SKM-1 treated with dmso at 0.1 percent for 144 hours (cell line): ENCODE results near the gene HSPB6.

Experiments
- DNase-seq: peaks from one replicate; lab custom pipeline; 2025; ENCODE audit not compliant: unreplicated experiment; lab: John Stamatoyannopoulos, UW

The HSPB6 gene

GRCh38 chr19:35767288-35768081, 10.7 kb upstream of the HSPB6 start:
- no peak for DNase-seq

- no peak for DNase-seq
Measured at GRCh38 chr19:35766571-35767104, 9.8 kb upstream of the HSPB6 start.

- no peak for DNase-seq
Measured at GRCh38 chr19:35764432-35765315, 7.8 kb upstream of the HSPB6 start.

DNA sequence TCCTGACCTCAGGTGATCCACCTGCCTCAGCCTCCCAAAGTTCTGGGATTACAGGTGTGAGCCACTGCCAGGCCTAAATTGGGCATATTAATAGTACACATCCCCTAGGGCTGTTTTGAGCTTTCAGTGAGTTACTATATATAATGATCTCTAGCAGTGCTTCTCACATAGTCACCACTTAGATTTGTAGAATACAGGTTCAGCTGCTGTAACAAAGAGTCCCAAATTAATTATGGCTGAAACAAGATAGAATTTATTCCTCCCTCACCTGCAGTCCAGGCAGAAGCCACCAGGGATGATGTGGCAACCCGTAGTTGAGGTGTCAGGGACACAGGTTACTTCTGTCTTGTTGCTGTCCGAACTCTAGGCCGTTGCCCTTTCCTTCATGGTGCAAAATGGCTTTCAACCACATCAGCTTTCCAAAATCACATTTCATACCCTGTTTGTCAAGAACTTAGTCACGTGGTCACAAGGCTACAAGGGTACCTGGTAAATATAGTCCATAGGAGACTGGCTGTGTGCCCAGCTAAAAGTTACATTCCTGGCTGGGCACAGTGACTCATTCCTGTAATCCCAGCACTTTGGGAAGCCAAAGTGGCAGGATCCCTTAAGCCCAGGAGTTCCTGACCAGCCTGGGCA, 4.0 kb upstream of the HSPB6 start:
- DNase-seq = no peak

DNA sequence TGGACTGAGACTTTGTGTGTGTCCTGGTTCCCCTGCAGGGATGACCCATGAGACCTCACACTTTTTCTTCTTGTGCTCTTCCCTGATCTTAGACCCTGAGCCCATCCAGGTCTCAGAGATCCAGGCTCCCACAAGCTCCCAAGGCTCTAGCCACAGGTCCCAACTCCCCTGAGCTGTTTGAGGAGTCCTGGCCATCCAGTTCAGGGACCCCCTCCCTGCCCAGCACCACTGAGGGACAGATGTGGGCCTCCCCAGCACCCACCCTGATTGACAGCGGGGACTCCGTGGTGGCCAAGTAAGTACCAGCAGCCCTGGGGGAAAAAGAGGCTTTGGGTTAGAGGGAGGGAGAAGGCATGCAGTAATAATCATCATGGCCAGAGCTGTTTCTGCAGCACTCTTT, 2.9 kb upstream of the HSPB6 start:
- DNase-seq = no peak

- peak; percentile 99 for DNase-seq
Measured at GRCh38 chr19:35757749-35758608, 1.1 kb upstream of the HSPB6 start, which contains the start of gene PROSER3. TSS of gene PROSER3 (plus strand) at chr19:35758176. CDS start at chr19:35758216, 40 bp downstream.

GRCh38 chr19:35757231-35757748, 461 bp upstream of the HSPB6 start:
- no peak for DNase-seq

- no peak for DNase-seq
Measured at GRCh38 chr19:35755550-35756376, 1.1 kb downstream of the HSPB6 start.

GRCh38 chr19:35755131-35755549, 1.7 kb downstream of the HSPB6 start:
- no peak for DNase-seq

- no peak for DNase-seq
Measured at GRCh38 chr19:35754370-35755130, 2.3 kb downstream of the HSPB6 start.

GRCh38 chr19:35753634-35754369, 3.0 kb downstream of the HSPB6 start:
- no peak for DNase-seq

GRCh38 chr19:35752746-35753350, 4.0 kb downstream of the HSPB6 start:
- no peak for DNase-seq

- no peak for DNase-seq
Measured at GRCh38 chr19:35751839-35752745, 4.7 kb downstream of the HSPB6 start.

DNA sequence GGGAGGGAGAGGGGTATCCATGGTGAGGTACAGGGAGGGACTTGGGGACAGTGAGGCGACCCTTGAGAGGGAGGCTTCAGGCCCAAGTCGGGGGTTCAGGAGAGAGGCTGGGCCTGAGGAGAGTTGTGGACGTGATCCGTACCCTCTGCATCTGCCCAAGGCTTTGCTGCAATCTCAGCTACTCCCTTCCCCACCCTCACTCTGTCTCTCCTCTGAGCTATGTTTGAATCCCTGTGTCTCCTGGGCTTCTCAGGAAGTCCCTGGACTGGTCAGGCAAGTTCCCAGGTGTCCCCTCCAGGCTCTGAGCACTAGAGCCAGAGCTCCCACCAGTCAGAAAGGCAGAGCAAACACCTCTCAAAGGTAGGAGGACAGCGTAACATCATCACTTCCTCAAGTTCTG, 6.7 kb downstream of the HSPB6 start:
- DNase-seq = no peak

GRCh38 chr19:35748106-35749020, 8.5 kb downstream of the HSPB6 start, which contains the start of gene LIN37:
TSS of gene LIN37 (plus strand) at chr19:35748576. CDS start at chr19:35748725, 149 bp downstream.
- DNase-seq = peak; percentile 99
